Muscle of back (tissue), 11 donors: ENCODE measurements around the gene CFAP74. TPM values are rescaled to one million over a fixed set of nuclear protein-coding genes. Genes with fewer than 3 reads are reported as not detected.

Experiments used
- DNase-seq, 3 donors: peaks; one replicate each; pipeline versions ENCODE4 v3.0.0 to v3.0.0-alpha.2; 2013
- polyA plus RNA-seq, 10 donors: library from polyadenylated mRNA; unstranded; fragments of 120-200 nt; gene quantifications; one replicate each; pipeline ENCODE4 v1.2.1, GENCODE V29; 2013; ENCODE audit not compliant: insufficient read length in 10 of 10

The CFAP74 gene
- polyA plus RNA-seq, 10 donors, result 0.05 to 0.36 (median 0.15) TPM; not detected in 1

DNA sequence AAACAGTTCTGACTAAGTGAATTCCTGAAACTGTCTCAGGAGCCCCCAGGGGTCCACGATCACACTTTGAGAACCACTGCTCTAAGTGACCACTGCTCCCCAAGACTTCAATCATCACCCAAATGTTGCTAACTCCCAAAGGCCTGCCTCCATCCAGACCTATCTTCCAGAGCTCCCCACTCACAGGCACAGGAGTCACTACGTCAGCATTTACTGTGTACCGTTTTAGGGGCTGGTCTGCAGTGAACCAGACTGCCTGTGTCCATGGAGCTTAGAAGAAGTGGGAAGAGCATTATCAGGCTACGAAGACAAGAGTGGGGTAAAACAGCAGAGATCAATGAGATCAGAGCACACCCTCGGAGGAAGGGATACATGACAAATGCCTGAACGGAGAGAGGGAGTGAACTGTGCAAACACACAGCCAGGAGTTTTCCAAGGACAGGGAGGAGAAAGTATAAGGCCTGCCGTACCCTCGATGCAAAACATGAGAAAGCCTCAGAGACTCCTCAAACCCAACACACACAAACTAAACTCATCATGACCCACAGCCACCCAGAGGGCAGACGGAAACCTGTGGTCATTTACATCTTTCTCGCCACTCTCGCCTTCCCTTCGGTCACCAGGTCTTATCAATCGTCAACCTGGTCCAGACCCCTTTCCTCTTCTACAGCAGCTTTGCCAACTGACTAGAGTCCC, 122.8 kb downstream of the CFAP74 start:
- no peak for DNase-seq

DNA sequence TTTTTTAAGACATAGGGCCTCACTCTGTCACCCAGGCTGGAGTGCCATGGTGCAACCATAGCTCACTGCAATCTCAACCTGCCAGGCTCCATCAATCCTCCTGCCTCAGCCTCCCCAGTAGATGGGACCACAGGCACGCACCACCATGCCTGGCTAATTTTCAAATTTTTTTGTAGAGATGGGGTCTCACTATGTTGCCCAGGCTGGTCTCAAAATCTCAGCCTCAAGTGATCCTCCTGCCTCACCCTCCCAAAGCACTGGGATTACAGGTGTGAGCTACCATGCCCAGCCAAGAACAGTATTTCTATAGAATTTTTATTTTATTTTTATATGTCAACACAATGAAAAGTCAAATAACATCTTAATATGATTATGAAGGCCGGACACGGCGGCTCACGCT, 123.6 kb downstream of the CFAP74 start:
- DNase-seq, result no peak

DNA sequence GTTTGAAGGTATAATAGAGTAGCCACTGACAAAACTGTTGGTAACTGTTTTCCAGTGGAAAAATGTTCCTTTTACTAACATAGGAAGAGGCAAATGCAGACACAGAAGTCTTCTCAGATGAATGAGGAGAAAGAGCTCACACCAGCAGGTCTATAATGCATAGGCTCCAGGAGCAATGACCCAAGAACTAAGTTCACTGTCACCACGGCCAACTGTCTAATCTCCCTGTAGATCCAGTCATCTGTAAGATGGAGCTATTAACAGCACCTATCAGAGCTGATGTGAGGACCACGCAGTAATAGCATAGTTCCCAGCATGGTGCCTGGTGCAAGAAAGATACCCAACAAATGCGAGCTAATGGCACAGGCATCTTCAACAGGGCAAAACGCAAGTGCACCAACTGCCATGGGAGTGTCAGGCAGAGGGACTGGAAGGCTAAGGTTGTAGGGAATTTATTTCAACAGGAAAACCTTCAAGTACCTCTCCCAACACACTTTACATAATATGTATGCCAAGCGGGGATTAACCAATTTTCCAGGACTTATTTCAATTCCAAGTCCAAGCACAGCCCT, 125.6 kb downstream of the CFAP74 start:
- no peak for DNase-seq

DNA sequence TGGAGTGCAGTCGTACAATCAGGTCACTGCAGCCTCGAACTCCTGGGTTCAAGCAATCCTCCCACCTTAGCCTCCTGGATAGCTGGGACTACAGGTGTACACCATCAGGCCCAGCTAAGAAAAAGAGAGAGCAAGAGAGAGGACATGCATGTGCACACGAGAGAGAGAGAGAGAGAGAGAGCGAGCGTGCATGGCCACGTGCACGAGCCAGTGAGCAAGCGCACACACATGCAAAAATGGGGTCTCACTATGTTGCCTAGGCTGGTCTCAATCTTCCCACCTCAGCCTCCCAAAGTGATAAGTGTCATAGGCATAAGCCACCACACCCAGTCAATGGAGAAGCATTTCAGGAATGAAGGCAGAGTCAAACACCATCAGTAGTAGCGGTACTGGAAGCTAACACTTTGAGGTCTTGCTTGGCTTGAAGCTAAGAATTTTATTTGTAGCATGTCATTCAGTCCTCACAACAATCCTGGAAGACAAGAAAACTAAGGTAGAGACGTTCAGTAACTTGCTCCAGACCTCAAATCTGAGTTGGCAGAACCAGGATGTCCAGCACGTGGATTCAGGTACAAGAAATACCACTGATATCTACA, 127.2 kb downstream of the CFAP74 start:
- DNase-seq, result no peak

DNA sequence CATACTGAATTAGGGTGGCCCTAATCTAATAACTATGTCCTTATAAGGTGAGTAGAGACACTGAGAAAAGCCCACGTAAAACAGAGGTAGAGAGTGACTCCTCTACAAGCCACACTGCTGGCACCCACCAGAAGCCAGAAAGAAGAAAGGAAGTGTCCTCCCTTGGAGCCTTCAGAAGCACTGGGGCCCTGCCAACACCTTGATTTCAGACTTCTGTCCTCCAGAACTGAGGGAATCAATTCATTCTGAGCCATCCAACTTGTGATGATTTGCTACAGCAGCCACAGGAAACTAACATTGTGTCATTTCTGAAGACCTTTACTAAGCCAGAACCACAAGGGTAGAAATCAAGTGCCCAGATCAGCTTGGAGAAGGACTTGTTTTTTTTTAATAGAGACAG, 127.7 kb downstream of the CFAP74 start:
- no peak for DNase-seq

DNA sequence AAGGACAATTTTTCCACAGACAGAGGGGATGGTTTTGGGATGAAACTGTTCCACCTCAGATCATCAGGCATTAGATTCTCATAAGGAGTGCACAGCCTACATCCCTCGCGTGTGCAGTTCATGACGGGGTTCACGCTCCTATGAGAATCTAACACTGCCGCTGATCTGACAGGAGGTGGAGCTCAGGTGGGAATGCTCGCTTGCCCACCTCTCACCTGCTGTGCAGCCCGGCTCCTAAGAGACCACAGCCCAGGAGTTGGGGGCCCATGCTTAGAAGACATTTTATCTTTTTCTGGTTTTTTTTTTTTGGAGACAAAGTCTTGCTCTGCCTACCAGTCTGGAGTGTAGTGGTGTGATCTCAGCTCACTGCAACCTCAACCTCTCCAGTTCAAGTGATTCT, 128.7 kb downstream of the CFAP74 start:
- no peak for DNase-seq

DNA sequence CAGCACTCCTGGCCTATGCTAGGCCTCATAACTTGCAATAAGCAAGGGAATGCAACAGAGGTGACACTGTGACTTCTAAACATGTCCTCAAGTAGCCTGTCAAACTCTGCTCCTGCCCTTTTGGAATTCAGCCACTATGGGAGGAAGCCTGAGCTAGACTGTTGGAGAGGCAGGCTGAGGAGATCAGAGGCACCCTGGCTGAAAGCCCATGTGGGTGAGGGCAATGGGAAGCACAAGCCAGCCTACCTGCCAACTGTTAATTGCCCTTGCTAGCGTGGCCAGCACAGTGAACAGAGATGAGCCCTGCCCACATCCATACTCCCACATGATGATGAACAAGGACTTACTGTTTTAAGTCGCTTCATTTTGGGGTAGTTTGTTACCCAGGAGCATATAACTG, 130.4 kb downstream of the CFAP74 start:
- no peak for DNase-seq

DNA sequence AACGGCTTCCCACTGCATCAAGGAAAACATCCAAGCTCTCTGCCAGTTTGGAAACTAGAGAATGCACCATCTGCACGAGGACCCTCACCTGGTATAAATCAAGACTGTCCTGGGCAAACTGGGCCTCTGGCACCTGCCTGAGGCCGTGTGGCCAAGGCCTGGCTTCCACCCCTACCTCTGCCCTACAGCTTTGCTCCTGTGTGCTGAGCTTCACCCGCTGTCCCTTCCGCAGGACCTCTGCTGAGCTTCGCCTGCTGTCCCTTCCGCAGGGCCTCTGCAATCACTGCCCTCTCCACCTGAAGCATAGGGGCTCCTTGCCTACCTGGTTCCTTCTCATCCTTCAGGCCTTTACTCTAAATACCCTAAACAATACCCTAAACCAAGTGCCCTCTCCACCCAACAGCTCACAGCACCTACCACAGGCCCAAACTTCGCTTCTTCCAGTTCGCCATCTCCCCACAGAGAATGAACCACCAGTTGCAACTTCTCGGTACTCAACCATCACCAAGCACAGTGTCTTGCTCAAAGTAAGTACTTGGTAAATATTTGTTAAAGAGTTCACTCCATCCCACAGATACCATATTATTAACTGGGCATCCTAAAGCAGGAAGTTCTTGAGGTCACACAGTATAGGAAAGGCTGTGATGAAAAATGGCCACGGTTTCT, 131.1 kb downstream of the CFAP74 start:
- no peak for DNase-seq

Other genes starting within 250 kb of the CFAP74 start
- gene NADK, start 225.3 kb downstream of the CFAP74 start, polyA plus RNA-seq, result 10 to 100 TPM; 25.1 to 40.0 (median 30.4) TPM
- 100 to 1,000 TPM; 161 to 221 (median 178) TPM for gene GNB1, start 112.7 kb downstream of the CFAP74 start, polyA plus RNA-seq
- gene CALML6, start 88.5 kb downstream of the CFAP74 start, polyA plus RNA-seq, result 100 to 1,000 TPM; 107 to 289 (median 184) TPM
- 10 to 100 TPM; 28.9 to 90.1 (median 70.3) TPM for gene TMEM52, start 84.5 kb downstream of the CFAP74 start, polyA plus RNA-seq
- 1 to 10 TPM in 4 of 10 donors, under 1 TPM in 6; 0.41 to 2.1 (median 0.93) TPM for gene GABRD, start 15.6 kb upstream of the CFAP74 start, polyA plus RNA-seq
- 1 to 10 TPM; 3.7 to 9.1 (median 6.5) TPM for gene PRKCZ, start 46.6 kb upstream of the CFAP74 start, polyA plus RNA-seq
- 10 to 100 TPM; 22.3 to 45.9 (median 30.2) TPM for gene FAAP20, start 191.0 kb upstream of the CFAP74 start, polyA plus RNA-seq
- 10 to 100 TPM; 47.4 to 74.3 (median 60.5) TPM for gene SKI, start 224.5 kb upstream of the CFAP74 start, polyA plus RNA-seq